Measurements from ENCODE around the gene CRIP2. TPM values are rescaled to one million over a fixed set of nuclear protein-coding genes. Genes with fewer than 3 reads are reported as not detected.

The CRIP2 gene
- total and polyA plus RNA-seq, 2 experiments from 2014 or later: 3.4 to 9.6 TPM

DNA sequence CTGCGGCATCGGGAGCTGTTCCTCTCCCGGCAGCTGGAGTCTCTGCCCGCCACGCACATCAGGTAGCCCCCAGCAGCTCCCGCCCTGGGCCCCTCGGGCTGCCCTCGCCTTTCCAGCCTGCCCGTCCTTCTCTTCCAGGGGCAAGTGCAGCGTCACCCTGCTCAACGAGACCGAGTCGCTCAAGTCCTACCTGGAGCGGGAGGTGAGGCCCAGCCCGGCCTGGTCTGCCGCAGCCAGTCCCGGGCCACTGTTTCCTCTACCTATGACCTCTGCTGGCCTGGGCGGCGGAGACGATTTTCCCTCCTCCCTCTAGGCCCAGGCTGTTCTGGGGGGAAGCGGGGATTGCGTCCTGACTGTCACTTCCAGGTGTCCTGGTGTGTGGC, 24.5 kb upstream of the CRIP2 start (continued):
- TF ChIP-seq, protein P1, sequence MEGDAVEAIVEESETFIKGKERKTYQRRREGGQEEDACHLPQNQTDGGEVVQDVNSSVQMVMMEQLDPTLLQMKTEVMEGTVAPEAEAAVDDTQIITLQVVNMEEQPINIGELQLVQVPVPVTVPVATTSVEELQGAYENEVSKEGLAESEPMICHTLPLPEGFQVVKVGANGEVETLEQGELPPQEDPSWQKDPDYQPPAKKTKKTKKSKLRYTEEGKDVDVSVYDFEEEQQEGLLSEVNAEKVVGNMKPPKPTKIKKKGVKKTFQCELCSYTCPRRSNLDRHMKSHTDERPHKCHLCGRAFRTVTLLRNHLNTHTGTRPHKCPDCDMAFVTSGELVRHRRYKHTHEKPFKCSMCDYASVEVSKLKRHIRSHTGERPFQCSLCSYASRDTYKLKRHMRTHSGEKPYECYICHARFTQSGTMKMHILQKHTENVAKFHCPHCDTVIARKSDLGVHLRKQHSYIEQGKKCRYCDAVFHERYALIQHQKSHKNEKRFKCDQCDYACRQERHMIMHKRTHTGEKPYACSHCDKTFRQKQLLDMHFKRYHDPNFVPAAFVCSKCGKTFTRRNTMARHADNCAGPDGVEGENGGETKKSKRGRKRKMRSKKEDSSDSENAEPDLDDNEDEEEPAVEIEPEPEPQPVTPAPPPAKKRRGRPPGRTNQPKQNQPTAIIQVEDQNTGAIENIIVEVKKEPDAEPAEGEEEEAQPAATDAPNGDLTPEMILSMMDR (conservative IDR thresholded peaks at IDR 0.05; ENCODE audit: low read depth in 2 of 2): no peak
- TF ChIP-seq ZNF331 (CRISPR knock-in tag; IDR thresholded peaks at IDR 0.05; ENCODE audit: low read depth): no peak
- TF ChIP-seq EZH2phosphoT487 (IDR thresholded peaks at IDR 0.05; ENCODE audit: unreplicated experiment): no peak
- no peak for TF ChIP-seq EZH2 (IDR thresholded peaks at IDR 0.05; ENCODE audit: low read depth, unreplicated experiment)
- TF ChIP-seq, protein P2, sequence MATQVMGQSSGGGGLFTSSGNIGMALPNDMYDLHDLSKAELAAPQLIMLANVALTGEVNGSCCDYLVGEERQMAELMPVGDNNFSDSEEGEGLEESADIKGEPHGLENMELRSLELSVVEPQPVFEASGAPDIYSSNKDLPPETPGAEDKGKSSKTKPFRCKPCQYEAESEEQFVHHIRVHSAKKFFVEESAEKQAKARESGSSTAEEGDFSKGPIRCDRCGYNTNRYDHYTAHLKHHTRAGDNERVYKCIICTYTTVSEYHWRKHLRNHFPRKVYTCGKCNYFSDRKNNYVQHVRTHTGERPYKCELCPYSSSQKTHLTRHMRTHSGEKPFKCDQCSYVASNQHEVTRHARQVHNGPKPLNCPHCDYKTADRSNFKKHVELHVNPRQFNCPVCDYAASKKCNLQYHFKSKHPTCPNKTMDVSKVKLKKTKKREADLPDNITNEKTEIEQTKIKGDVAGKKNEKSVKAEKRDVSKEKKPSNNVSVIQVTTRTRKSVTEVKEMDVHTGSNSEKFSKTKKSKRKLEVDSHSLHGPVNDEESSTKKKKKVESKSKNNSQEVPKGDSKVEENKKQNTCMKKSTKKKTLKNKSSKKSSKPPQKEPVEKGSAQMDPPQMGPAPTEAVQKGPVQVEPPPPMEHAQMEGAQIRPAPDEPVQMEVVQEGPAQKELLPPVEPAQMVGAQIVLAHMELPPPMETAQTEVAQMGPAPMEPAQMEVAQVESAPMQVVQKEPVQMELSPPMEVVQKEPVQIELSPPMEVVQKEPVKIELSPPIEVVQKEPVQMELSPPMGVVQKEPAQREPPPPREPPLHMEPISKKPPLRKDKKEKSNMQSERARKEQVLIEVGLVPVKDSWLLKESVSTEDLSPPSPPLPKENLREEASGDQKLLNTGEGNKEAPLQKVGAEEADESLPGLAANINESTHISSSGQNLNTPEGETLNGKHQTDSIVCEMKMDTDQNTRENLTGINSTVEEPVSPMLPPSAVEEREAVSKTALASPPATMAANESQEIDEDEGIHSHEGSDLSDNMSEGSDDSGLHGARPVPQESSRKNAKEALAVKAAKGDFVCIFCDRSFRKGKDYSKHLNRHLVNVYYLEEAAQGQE (IDR thresholded peaks at IDR 0.05; ENCODE audit: unreplicated experiment): no peak
- TF ChIP-seq ZNF114 (CRISPR knock-in tag; IDR thresholded peaks at IDR 0.05): no peak
- TF ChIP-seq STAT1 (IDR thresholded peaks at IDR 0.05; ENCODE audit: unreplicated experiment): no peak
- no peak for TF ChIP-seq CREB1 (CRISPR knock-in tag; IDR thresholded peaks at IDR 0.05; ENCODE audit: low read depth)
- TF ChIP-seq, protein P3, sequence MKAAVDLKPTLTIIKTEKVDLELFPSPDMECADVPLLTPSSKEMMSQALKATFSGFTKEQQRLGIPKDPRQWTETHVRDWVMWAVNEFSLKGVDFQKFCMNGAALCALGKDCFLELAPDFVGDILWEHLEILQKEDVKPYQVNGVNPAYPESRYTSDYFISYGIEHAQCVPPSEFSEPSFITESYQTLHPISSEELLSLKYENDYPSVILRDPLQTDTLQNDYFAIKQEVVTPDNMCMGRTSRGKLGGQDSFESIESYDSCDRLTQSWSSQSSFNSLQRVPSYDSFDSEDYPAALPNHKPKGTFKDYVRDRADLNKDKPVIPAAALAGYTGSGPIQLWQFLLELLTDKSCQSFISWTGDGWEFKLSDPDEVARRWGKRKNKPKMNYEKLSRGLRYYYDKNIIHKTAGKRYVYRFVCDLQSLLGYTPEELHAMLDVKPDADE (IDR thresholded peaks at IDR 0.05): no peak

DNA sequence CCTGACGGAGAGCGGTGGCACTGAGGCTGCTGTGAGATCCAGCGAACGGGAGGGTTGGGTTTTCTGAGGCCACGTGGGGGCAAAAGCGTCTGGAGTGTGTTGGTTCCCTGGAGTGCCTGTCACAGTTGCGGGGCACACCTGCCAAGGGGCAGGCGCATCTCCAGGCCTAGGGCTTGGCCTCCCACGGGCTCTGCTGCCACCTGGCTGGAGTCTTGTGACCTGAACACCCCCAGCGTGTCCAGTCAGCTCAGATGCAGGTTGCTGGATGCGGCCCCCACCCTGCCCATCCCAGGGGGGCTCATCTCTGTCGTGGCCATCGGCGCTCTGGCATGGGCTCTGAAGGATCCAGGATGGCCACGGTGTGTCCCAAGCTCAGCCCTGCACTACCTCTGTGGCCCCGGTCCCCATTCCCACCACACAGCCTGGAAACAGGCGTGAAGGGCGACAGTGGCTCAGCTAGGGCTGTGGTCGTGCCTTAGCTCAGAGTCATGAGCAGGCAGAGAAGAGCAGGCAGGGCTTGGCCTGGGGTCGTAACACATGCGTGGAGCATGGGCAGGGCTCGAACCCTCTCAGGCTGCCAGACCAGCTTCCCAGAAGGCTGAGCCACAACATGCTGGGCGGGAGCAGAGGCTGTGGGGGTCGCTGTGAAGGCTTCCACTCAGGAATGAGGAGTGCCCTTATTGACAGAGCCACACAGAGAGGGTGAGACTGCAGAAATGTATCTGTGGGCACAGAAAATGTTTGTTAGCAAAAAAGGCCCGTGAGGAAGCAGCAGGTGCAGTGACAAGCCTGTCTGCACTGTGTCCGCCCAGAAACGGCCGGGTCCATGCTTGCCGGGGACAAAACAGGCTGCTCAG, 23.5 kb upstream of the CRIP2 start:
- no peaks in the 10 kb centered on the region for H3K9me3 Mint-ChIP-seq
- Histone ChIP-seq H3K4me2 (no peak overlapping the region), H3K36me3 (ENCODE audit: insufficient read depth) (peaks cover 10% of the 10 kb centered on the region), H3K79me2 (replicated peaks; ENCODE audit: insufficient read depth) (no peaks in the 10 kb centered on the region; the same call in 1 of the 2 replicates), H2AFZ (no peak overlapping the region), H4K20me1 (replicated peaks; ENCODE audit: insufficient read depth) (peaks cover 13% of the 10 kb centered on the region), H3K4me1 (ENCODE audit: insufficient read depth) (no peaks in the 10 kb centered on the region), H3K9me2 (ENCODE audit: insufficient read depth) (no peaks in the 10 kb centered on the region), H3K4me3 (no peak overlapping the region), H3K27me3 (ENCODE audit: insufficient read depth) (no peaks in the 10 kb centered on the region), H3F3A (replicated peaks; ENCODE audit: low read depth) (0 out of 2 replicates have a peak, but pooled peaks cover 13% of the 10 kb centered on the region), H3K27ac (ENCODE audit: low read depth) (no peak overlapping the region)
- H3K4me3 Mint-ChIP-seq: no peak overlapping the region
- H3K36me3 Mint-ChIP-seq (ENCODE audit: low read depth): peaks cover 50% of the 10 kb centered on the region
- DNase-seq (ENCODE audit: low spot score) (no peak), ATAC-seq (no peak)
- peaks cover 10% of the 10 kb centered on the region for H3K27me3 Mint-ChIP-seq (ENCODE audit: insufficient read depth, low read depth, poor library complexity)
- no peak overlapping the region for H3K27ac Mint-ChIP-seq
- no peaks in the 10 kb centered on the region for H3K4me1 Mint-ChIP-seq
- TF ChIP-seq, protein P1 (conservative IDR thresholded peaks at IDR 0.05; ENCODE audit: low read depth in 2 of 2): no peak
- no peak for TF ChIP-seq EZH2phosphoT487 (IDR thresholded peaks at IDR 0.05; ENCODE audit: unreplicated experiment)
- no peak for TF ChIP-seq NANOG (IDR thresholded peaks at IDR 0.05; ENCODE audit: borderline replicate concordance)
- TF ChIP-seq JUNB (IDR thresholded peaks at IDR 0.05; ENCODE audit: unreplicated experiment): no peak
- no peak for TF ChIP-seq ZNF114 (CRISPR knock-in tag; IDR thresholded peaks at IDR 0.05)
- TF ChIP-seq STAT1 (IDR thresholded peaks at IDR 0.05; ENCODE audit: unreplicated experiment): no peak
- TF ChIP-seq POLR2AphosphoS5 (IDR thresholded peaks at IDR 0.05; ENCODE audit: low read depth): no peak
- no peak for TF ChIP-seq EZH2 (IDR thresholded peaks at IDR 0.05; ENCODE audit: low read depth, unreplicated experiment)
- TF ChIP-seq CREB1 (CRISPR knock-in tag; IDR thresholded peaks at IDR 0.05; ENCODE audit: low read depth): no peak

Measured in GM23338 (cell line).